ENCODE results near the gene CAMTA2. TPM values are rescaled to one million over a fixed set of nuclear protein-coding genes. Genes with fewer than 3 reads are reported as not detected.
"Not testable (repeated sequence)": the region's sequence is repeated elsewhere in the genome, so short reads cannot be mapped to it uniquely, and the experiment has no call there.

The CAMTA2 gene
- total and polyA plus RNA-seq, 3 experiments from 2014 or later: 19.6 to 90.6 (median 85.6) TPM

- H3K4me3 Mint-ChIP-seq; H3K36me3 ChIP-seq (ENCODE audit: insufficient read depth, low read length); H3K4me3 ChIP-seq (ENCODE audit: low read length); H3K4me1 ChIP-seq (ENCODE audit: insufficient read depth, low read length); H3K27ac ChIP-seq (ENCODE audit: low read depth, low read length); H3K27me3 ChIP-seq (ENCODE audit: insufficient read depth, low read length, poor library complexity, severe bottlenecking); POLR2A ChIA-PET; H3K9me3 Mint-ChIP-seq; H3K4me1 Mint-ChIP-seq; H3K9me3 ChIP-seq (ENCODE audit: low read length); H3K27me3 Mint-ChIP-seq; DNase-seq: not testable (repeated sequence)
- CTCF ChIA-PET: interaction anchor here (1.0 kb wide), 1 partner anchor 18 kb away, joined by 4 read pairs; no protein-coding TSS in a partner anchor
- H3K36me3 Mint-ChIP-seq: peaks cover 0 to 16% (median 0%) of the 10 kb centered on the region in 3 donors
- H3K27ac Mint-ChIP-seq: peak overlapping the region in 2 of 8 donors; percentile 21 to 72
These were observed 60.7 kb downstream of the CAMTA2 start for GRCh38 chr17:4926577-4927335.

- Histone ChIP-seq H3K9me3 (ENCODE audit: low read length) (no peaks in the 10 kb centered on the region), H3K27ac (ENCODE audit: low read depth, low read length) (no peak overlapping the region), H3K4me1 (ENCODE audit: insufficient read depth, low read length) (no peaks in the 10 kb centered on the region), H3K4me3 (ENCODE audit: low read length) (no peak overlapping the region), H3K27me3 (ENCODE audit: insufficient read depth, low read length, poor library complexity, severe bottlenecking) (no peaks in the 10 kb centered on the region), H3K36me3 (ENCODE audit: insufficient read depth, low read length) (no peaks in the 10 kb centered on the region)
- no peak overlapping the region for H3K27ac Mint-ChIP-seq
- H3K9me3 Mint-ChIP-seq: no peaks in the 10 kb centered on the region
- H3K4me1 Mint-ChIP-seq: peaks cover 0 to 1% (median 0%) of the 10 kb centered on the region in 3 donors
- H3K36me3 Mint-ChIP-seq: no peaks in the 10 kb centered on the region
- ChIA-PET CTCF (interaction anchor here (1.0 kb wide), 1 partner anchor 12 kb away, joined by 3 read pairs; no protein-coding TSS in a partner anchor), POLR2A (no interaction called here)
- H3K27me3 Mint-ChIP-seq: no peaks in the 10 kb centered on the region
- no peak overlapping the region for H3K4me3 Mint-ChIP-seq
- DNase-seq: no peak
These were observed 66.2 kb downstream of the CAMTA2 start for GRCh38 chr17:4921320-4921719.

- Histone ChIP-seq H3K27me3 (ENCODE audit: insufficient read depth, low read length, poor library complexity, severe bottlenecking) (no peaks in the 10 kb centered on the region), H3K9me3 (ENCODE audit: low read length) (no peaks in the 10 kb centered on the region), H3K36me3 (ENCODE audit: insufficient read depth, low read length) (no peaks in the 10 kb centered on the region), H3K4me3 (ENCODE audit: low read length) (no peak overlapping the region), H3K27ac (ENCODE audit: low read depth, low read length) (no peak overlapping the region), H3K4me1 (ENCODE audit: insufficient read depth, low read length) (no peaks in the 10 kb centered on the region)
- CTCF ChIA-PET: interaction anchor here (1.0 to 2.3 kb wide), 2 partner anchors 11 kb away, joined by 3 to 7 read pairs; no protein-coding TSS in a partner anchor
- no peaks in the 10 kb centered on the region for H3K9me3 Mint-ChIP-seq
- H3K27me3 Mint-ChIP-seq: no peaks in the 10 kb centered on the region
- DNase-seq: no peak
- POLR2A ChIA-PET: no interaction called here
- no peaks in the 10 kb centered on the region for H3K36me3 Mint-ChIP-seq
- no peak overlapping the region for H3K4me3 Mint-ChIP-seq
- no peak overlapping the region for H3K27ac Mint-ChIP-seq
- peaks cover 0 to 1% (median 0%) of the 10 kb centered on the region in 3 donors for H3K4me1 Mint-ChIP-seq
These were observed 67.0 kb downstream of the CAMTA2 start for GRCh38 chr17:4920351-4921048.

- Mint-ChIP-seq H3K4me3 (no peak overlapping the region), H3K9me3 (no peaks in the 10 kb centered on the region), H3K27ac (no peak overlapping the region), H3K4me1 (peaks cover 0 to 1% (median 0%) of the 10 kb centered on the region in 3 donors), H3K27me3 (no peaks in the 10 kb centered on the region), H3K36me3 (no peaks in the 10 kb centered on the region)
- DNase-seq: no peak
- no peaks in the 10 kb centered on the region for H3K9me3 ChIP-seq (ENCODE audit: low read length)
- no peaks in the 10 kb centered on the region for H3K27me3 ChIP-seq (ENCODE audit: insufficient read depth, low read length, poor library complexity, severe bottlenecking)
- POLR2A ChIA-PET: no interaction called here
- H3K27ac ChIP-seq (ENCODE audit: low read depth, low read length): no peak overlapping the region
- no peak overlapping the region for H3K4me3 ChIP-seq (ENCODE audit: low read length)
- no peaks in the 10 kb centered on the region for H3K36me3 ChIP-seq (ENCODE audit: insufficient read depth, low read length)
- CTCF ChIA-PET: interaction anchor here (2.3 kb wide), 1 partner anchor 10 kb away, joined by 7 read pairs; no protein-coding TSS in a partner anchor
- H3K4me1 ChIP-seq (ENCODE audit: insufficient read depth, low read length): no peaks in the 10 kb centered on the region
These were observed 67.9 kb downstream of the CAMTA2 start for GRCh38 chr17:4919511-4920047.

Other genes starting within 250 kb of the CAMTA2 start
- under 1 TPM in 1 of 2 experiments, not detected in 1; 0.09 TPM for gene ZMYND15, start 247.8 kb downstream of the CAMTA2 start, total RNA-seq
- gene ZMYND15, start 247.8 kb downstream of the CAMTA2 start, polyA plus RNA-seq: not detected
- gene CXCL16, start 247.7 kb downstream of the CAMTA2 start, total RNA-seq: 1 to 10 TPM; 2.4 to 2.8 TPM
- gene CXCL16, start 247.7 kb downstream of the CAMTA2 start, polyA plus RNA-seq: 3.0 TPM
- not detected for gene TM4SF5, start 215.8 kb downstream of the CAMTA2 start, total RNA-seq
- not detected for gene TM4SF5, start 215.8 kb downstream of the CAMTA2 start, polyA plus RNA-seq
- gene VMO1, start 201.3 kb downstream of the CAMTA2 start, total RNA-seq: not detected
- not detected for gene VMO1, start 201.3 kb downstream of the CAMTA2 start, polyA plus RNA-seq
- not detected for gene GLTPD2, start 198.7 kb downstream of the CAMTA2 start, total RNA-seq
- gene GLTPD2, start 198.7 kb downstream of the CAMTA2 start, polyA plus RNA-seq: not detected
- gene PSMB6, start 191.5 kb downstream of the CAMTA2 start, total RNA-seq: 100 to 1,000 TPM; 198 to 207 TPM
- 259 TPM for gene PSMB6, start 191.5 kb downstream of the CAMTA2 start, polyA plus RNA-seq
- gene PLD2, start 180.5 kb downstream of the CAMTA2 start, total RNA-seq: 10 to 100 TPM; 10.1 to 12.0 TPM
- gene PLD2, start 180.5 kb downstream of the CAMTA2 start, polyA plus RNA-seq: 1.9 TPM
- gene MINK1, start 154.3 kb downstream of the CAMTA2 start, total RNA-seq: 10 to 100 TPM; 58.6 TPM
- gene MINK1, start 154.3 kb downstream of the CAMTA2 start, polyA plus RNA-seq: 30.5 TPM
- gene C17orf107, start 88.1 kb downstream of the CAMTA2 start, total RNA-seq: 1 to 10 TPM; 2.2 to 2.3 TPM
- gene C17orf107, start 88.1 kb downstream of the CAMTA2 start, polyA plus RNA-seq: 2.0 TPM
- gene CHRNE, start 84.6 kb downstream of the CAMTA2 start, total RNA-seq: under 1 TPM; 0.37 to 0.38 TPM
- gene CHRNE, start 84.6 kb downstream of the CAMTA2 start, polyA plus RNA-seq: 0.23 TPM
- not detected for gene GP1BA, start 55.4 kb downstream of the CAMTA2 start, total RNA-seq
- not detected for gene GP1BA, start 55.4 kb downstream of the CAMTA2 start, polyA plus RNA-seq
- 100 to 1,000 TPM in 1 of 2 experiments, 10 to 100 TPM in 1; 90.0 to 101 TPM for gene SLC25A11, start 47.6 kb downstream of the CAMTA2 start, total RNA-seq
- gene SLC25A11, start 47.6 kb downstream of the CAMTA2 start, polyA plus RNA-seq: 85.1 TPM
- gene RNF167, start 47.4 kb downstream of the CAMTA2 start, total RNA-seq: 100 to 1,000 TPM; 187 to 192 TPM
- 69.0 TPM for gene RNF167, start 47.4 kb downstream of the CAMTA2 start, polyA plus RNA-seq
- 1,000 to 10,000 TPM; 1,826 to 1,841 TPM for gene PFN1, start 39.1 kb downstream of the CAMTA2 start, total RNA-seq
- 2,601 TPM for gene PFN1, start 39.1 kb downstream of the CAMTA2 start, polyA plus RNA-seq
- 10 to 100 TPM; 27.1 to 29.4 TPM for gene ENO3, start 36.6 kb downstream of the CAMTA2 start, total RNA-seq
- 1.3 TPM for gene ENO3, start 36.6 kb downstream of the CAMTA2 start, polyA plus RNA-seq
- gene SPAG7, start 19.9 kb downstream of the CAMTA2 start, total RNA-seq: 10 to 100 TPM; 63.4 to 64.2 TPM
- gene SPAG7, start 19.9 kb downstream of the CAMTA2 start, polyA plus RNA-seq: 112 TPM
- under 1 TPM; 0.18 to 0.37 TPM for gene INCA1, start 9.8 kb upstream of the CAMTA2 start, total RNA-seq
- gene INCA1, start 9.8 kb upstream of the CAMTA2 start, polyA plus RNA-seq: 0.58 TPM
- gene KIF1C, start 10.3 kb upstream of the CAMTA2 start, total RNA-seq: 10 to 100 TPM; 73.4 to 77.3 TPM
- gene KIF1C, start 10.3 kb upstream of the CAMTA2 start, polyA plus RNA-seq: 8.0 TPM
- under 1 TPM; 0.35 to 0.64 TPM for gene SLC52A1, start 47.8 kb upstream of the CAMTA2 start, total RNA-seq
- gene SLC52A1, start 47.8 kb upstream of the CAMTA2 start, polyA plus RNA-seq: 0.12 TPM
- 1 to 10 TPM; 3.7 to 4.2 TPM for gene ZFP3, start 90.8 kb upstream of the CAMTA2 start, total RNA-seq
- gene ZFP3, start 90.8 kb upstream of the CAMTA2 start, polyA plus RNA-seq: 0.75 TPM
- gene ZNF232, start 124.2 kb upstream of the CAMTA2 start, total RNA-seq: 10 to 100 TPM; 21.8 to 22.9 TPM
- gene ZNF232, start 124.2 kb upstream of the CAMTA2 start, polyA plus RNA-seq: 5.7 TPM
- gene USP6, start 128.4 kb upstream of the CAMTA2 start, total RNA-seq: under 1 TPM in 1 of 2 experiments, not detected in 1; 0.09 TPM
- gene USP6, start 128.4 kb upstream of the CAMTA2 start, polyA plus RNA-seq: 0.05 TPM
- 10 to 100 TPM; 11.7 to 14.9 TPM for gene ZNF594, start 204.2 kb upstream of the CAMTA2 start, total RNA-seq
- gene ZNF594, start 204.2 kb upstream of the CAMTA2 start, polyA plus RNA-seq: 1.2 TPM
- gene SCIMP, start 247.2 kb upstream of the CAMTA2 start, total RNA-seq: under 1 TPM; 0.22 TPM
- gene SCIMP, start 247.2 kb upstream of the CAMTA2 start, polyA plus RNA-seq: 0.81 TPM

Measured in CD8-positive, alpha-beta memory T cell (primary cell).